Hematopoietic multipotent progenitor cell (in vitro differentiated cells): ENCODE data around the gene RAB7B. TPM values are rescaled to one million over a fixed set of nuclear protein-coding genes. Genes with fewer than 3 reads are reported as not detected.
A peak's percentile ranks its signal among the peaks of the same experiment; 100 is the strongest.
"Not testable (repeated sequence)": the region's sequence is repeated elsewhere in the genome, so short reads cannot be mapped to it uniquely, and the experiment has no call there.

Experiments
- DNase-seq, 3 donors: peaks; one replicate each; pipeline ENCODE4 v3.0.0-alpha.2; 2011 to 2015; ENCODE audit warnings: low read depth in 2 of 3, low spot score in 2 of 3
- total RNA-seq: library from RNA; depleted of rRNA; stranded (reverse); fragments of >200 nt; gene quantifications from one replicate; pipeline ENCODE4 v1.2.3, GENCODE V29; 2012

RAB7B gene, protein sequence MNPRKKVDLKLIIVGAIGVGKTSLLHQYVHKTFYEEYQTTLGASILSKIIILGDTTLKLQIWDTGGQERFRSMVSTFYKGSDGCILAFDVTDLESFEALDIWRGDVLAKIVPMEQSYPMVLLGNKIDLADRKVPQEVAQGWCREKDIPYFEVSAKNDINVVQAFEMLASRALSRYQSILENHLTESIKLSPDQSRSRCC
- 2.7 TPM for total RNA-seq

- DNase-seq = peak in 1 of 3 donors; percentile 57
Measured at GRCh38 chr1:206002871-206003801, at the start of gene RAB7B. Gene RAB7B (minus strand): TSS chr1:206003395. CDS start chr1:205994135, 9,260 bp downstream.

DNA sequence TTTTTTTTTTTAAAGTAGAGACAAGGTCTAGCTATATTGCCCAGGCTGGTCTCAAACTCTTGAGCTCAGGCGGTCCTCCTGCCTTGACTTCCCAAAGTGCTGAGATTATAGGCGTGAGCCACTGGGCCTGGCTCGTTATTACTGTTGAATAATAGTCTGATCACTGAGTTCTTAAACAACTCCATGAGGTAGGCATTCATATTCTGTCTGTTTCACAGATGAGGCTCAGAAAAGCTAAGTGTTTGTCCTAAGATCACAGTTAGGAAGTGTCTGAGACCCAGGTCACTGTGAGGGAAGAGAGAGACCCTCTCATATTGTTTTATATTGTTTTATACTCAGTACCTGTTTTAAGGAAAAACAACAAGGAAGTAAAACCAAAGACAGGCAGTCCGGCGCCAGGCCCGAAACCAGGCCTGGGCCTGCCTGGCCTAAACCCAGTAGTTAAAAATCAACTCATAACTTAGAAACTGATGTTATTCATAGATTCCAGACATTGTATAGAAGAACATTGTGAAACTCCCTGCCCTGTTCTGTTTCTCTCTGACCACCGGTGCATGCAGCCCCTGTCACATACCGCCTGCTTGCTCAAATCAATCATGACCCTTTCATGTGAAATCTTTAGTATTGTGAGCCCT is 49.2 kb upstream of the RAB7B start:
- DNase-seq = not testable (repeated sequence)

DNA sequence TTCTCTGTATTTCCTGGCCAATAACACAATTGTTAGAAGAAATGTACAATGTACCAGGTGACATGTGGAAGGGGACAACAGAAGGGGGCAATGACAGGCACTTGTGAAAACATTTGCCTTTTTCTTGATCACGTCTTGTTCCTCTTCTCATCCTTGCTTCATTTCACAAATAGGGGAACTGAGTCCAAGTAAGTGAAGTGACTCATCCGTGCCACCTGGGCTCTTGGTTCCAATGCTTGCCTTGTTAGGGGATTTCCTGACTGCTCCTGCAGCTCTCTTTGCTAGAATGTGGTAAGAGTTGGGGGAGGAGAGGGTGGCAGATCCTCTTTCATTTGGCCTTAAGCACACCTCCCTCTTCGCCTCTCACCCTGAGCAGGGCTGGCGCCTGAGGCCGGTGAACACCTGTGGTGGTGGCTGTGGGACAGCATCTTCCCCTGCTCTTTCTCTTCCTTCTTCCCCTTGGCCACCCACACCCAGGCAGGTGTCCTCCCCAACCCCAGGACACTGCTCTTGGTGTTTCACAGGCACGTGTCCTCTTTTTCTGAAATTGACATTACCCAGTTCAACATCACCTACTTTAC is 47.5 kb upstream of the RAB7B start:
- DNase-seq = peak in 2 of 3 donors; percentile 84 to 86

DNA sequence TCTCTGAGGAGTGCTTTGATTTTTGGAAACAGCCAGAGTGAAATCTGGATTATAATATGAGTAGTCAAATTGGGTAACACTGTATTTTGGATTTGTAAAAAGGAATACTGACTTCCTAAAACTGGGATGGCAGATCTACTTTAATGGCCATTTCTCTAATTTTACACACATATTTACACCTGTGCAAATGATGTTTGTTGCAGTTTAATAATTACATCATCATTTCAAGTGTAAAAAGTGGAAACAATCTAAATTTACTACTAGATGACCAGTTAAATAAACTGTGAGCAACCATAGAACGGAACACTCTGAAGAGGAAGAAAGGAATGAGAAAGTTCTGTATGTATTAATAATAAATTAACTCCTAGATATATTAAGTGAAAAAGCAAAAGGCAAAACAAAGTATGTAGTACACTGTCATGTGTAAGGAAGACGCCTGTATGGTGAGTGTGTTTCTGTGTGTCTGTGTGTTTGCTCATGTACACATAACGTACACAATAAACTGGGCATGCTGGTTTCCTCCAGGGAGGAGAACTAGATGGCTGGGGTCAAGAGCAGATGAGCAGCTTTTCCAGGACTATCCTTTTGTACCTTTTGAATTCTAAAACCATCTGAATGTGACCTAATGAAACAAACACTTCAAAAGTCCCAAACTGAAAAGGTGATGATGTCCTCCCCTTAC is 46.9 kb upstream of the RAB7B start:
- no peak for DNase-seq

DNA sequence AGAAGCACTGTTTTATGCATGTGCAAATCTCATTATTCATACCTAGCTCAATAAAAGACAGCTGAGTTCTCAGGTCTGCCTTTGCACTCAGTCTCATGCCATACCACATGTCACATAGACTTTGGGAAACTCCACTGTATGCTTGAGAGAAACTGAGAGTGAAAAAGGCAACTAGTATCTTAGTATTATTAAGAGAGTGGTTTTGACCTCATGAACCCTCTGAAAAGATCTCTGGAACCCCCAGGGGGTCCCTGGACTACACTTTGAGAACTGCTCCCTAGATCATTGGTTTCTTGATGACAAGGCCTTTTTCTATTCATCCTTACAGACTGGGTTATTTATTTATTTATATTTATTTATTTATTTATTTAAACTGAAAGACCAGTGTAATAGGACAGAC is 46.1 kb upstream of the RAB7B start:
- DNase-seq = no peak

GRCh38 chr1:206048582-206048981 is 45.4 kb upstream of the RAB7B start:
- no peak for DNase-seq

DNA sequence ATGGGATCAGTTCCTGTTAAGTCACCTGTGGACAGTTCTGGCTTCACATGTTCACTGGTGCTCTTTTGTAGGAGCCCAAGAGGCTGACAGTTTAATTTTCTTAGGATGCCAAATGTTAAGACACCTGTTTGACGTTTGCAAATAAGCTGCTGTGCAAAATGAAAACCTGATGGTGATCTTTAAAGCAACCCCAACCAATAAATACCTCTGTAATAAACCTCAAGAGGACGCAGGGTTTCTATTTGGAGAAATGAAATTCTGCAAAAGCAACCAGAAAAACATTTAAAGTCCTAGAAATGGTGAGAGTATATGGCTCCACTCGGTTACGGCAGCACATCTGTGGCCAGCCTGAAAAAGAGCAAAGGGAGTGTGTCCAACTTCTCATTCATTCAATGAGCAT is 44.1 kb upstream of the RAB7B start:
- DNase-seq = no peak

GRCh38 chr1:206041640-206042039 is 38.4 kb upstream of the RAB7B start:
- no peak for DNase-seq

- DNase-seq = no peak
Measured at GRCh38 chr1:206040328-206040727, 37.1 kb upstream of the RAB7B start.

DNA sequence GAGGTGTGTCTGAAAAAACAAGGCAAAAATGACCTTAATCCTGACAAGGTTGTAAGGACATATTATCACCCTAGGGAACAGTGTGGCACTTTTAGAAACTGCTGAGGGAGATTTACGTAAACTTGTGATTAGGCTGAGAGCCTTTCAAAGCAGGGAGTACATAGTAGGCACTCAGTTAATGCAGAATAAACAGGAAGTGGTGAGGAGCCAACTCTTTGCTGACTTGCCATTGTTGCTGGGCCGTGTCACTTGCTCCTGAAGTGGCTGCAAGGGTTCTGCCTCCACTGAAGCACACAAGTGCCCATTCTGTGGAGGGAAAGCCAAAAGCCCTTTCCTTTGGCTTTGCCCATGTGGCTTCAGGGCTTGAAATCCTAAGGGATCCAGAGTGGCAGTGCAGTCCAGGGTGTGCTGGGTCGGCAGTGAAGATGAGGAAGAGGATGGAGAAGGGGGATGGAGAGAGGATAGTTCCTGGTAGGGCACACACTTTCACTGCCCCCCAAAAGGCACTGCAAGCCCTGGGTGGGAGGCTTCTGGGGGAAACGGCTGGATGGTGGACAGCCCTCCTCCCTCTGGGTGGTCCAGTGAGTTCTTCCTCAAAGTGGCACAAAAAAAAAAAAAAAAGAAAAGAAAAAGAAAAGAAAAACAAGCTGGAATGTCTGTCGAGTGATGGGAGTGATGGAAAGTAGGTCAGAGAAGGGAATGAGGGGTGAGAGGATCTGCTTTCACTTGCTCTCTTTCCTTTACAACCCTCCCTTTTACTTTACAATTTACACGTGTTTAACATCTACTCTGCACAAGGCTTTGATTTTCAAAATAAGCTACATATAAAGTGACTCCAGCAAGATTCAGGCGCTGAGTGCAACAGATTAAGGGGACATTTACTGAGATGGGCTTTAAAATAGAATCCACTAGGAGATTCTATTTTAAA is 36.1 kb upstream of the RAB7B start:
- no peak for DNase-seq

DNA sequence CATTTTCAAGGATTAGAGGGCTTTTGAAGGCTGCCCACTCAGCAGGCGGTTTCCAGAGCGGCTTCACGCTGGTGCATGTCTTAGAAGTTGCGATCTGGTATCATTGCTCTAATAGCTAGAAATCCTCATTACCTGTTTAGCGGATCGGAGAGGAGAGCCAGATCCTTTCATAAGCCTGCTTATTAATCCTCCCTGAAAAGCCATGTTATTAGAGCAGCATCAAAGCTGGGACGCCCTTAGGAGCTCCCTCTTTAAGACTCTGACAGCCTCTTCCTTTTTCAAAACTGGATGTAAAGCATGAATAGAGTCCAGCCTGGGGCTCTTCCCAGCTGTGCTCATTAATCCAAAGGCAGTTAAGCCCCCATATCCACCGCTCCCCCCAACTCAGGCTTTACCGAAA is 34.4 kb upstream of the RAB7B start:
- DNase-seq = no peak

DNA sequence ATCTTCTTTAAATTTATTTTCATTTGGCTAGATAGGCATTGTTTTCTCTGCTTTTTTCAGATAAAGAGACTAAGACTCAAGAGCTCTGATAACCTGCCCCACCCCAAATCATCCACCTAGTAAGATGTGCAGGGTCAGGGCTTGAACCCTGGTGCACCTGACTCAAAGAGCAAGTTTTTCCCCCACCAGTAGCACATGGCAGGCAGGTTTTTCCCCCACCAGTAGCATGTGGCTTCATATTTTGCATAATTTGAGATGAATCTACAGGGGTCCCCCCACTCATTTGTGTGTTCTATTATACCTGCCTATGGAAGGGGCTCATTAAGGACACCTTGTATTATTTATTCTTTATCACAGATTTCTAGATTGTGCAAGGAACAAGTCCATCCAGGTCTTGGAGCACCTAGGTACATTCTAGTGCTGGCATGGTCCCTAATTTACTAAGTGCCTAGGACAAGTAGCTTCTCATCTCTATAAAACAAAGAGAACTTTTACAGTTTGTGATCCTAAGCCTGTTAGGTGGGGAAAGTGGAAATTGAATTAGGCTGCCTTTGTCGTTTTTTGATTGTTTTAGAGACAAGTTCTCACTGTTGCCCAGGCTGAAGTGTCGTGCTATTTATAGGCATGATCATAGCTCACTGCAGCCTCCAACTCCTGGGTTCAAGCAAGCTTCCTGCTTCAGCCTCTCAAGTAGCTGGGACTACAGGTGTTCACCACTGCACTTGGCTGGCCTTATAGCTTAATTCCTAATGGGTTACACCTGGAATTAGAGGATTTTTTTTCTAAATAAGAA is 33.7 kb upstream of the RAB7B start:
- no peak for DNase-seq

- DNase-seq = peak in 1 of 3 donors; percentile 49
Measured at GRCh38 chr1:206035027-206035426, 31.8 kb upstream of the RAB7B start.

GRCh38 chr1:206032380-206033140 is 29.4 kb upstream of the RAB7B start:
- DNase-seq = no peak

GRCh38 chr1:206030714-206031113 is 27.5 kb upstream of the RAB7B start:
- DNase-seq = peak; percentile 14 to 78 (median 70)

DNA sequence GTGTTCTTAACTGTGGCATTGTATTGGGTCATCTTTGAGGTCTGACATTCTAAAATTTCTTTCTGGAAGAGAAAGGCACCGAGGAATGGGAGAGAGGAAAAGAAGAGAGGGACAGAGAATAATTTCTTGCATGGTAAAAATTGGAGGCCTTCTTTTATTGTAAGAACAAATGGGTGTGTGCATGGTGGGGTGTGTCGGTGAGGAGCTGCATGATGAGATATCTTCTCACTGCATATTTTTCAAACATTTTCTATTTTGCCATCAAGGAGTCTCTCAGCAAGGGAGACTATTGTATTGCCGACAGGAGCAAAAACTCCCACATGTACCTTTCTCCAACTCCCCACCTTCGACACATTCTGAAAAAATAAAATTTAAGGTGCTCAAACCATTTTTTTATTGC is 27.0 kb upstream of the RAB7B start:
- no peak for DNase-seq

- DNase-seq = no peak
Measured at GRCh38 chr1:206029484-206029883, 26.3 kb upstream of the RAB7B start.

DNA sequence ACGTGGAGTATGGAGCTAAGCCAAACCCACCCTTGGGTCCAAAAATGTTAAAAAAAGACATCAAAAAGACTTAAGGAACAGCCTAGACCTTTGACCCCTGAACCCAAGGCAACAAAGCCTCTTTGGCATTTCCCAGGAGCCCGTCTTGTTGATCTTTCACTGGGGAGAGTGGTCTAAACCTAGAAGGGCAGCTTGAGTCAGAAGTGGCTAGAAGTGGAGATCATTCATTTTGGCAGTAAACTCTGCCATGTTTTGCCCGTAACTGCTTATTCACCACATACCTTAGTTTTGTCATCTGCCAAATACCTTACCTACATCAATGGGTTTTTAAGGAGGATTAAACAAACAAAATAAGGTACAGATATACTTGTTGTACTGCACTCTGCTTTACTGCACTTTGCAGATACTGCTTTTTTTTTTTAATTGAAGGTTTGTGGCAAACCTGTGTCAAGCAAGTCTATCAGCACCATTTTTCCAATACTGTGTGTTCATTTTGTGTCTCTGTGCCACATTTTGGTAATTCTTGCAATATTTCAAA is 22.2 kb upstream of the RAB7B start:
- no peak for DNase-seq
